Kidney epithelial cell (primary cell): ENCODE results near the gene SLC35F3. TPM values are rescaled to one million over a fixed set of nuclear protein-coding genes. Genes with fewer than 3 reads are reported as not detected.
"Not testable (repeated sequence)": the region's sequence is repeated elsewhere in the genome, so short reads cannot be mapped to it uniquely, and the experiment has no call there.

ENCODE experiments used
- DNase-seq: peaks from one replicate; pipeline ENCODE4 v3.0.0-alpha.2; 2010; ENCODE audit warnings: low read depth
- H3K27me3 ChIP-seq: 2 replicates; pipeline ENCODE4 v1.6.0; 2011; ENCODE audit warnings: low read length; ENCODE audit not compliant: control insufficient read depth, insufficient read depth
- H3K36me3 ChIP-seq: 2 replicates; pipeline ENCODE4 v1.5.1; 2011; ENCODE audit warnings: low read length; ENCODE audit not compliant: control insufficient read depth, insufficient read depth
- H3K4me3 ChIP-seq: 2 replicates; pipeline ENCODE4 v1.5.1; 2011; ENCODE audit warnings: low read depth, mild to moderate bottlenecking, control low read depth, low read length
- total RNA-seq: library from RNA; depleted of rRNA; stranded (reverse); fragments of >200 nt; gene quantifications from 2 replicates; pipeline ENCODE4 v1.2.3, GENCODE V29; 2015
- TF ChIP-seq, protein P1 (sequence below): IDR thresholded peaks from 2 replicates; pipeline ENCODE4 v1.5.1; 2011; ENCODE audit warnings: mild to moderate bottlenecking, moderate library complexity, low read length, control low read depth, inconsistent platforms; ENCODE audit not compliant: insufficient read depth, poor library complexity, severe bottlenecking

The SLC35F3 gene
- total RNA-seq, 1 donor from 2014 or later = 1.1 TPM

DNA sequence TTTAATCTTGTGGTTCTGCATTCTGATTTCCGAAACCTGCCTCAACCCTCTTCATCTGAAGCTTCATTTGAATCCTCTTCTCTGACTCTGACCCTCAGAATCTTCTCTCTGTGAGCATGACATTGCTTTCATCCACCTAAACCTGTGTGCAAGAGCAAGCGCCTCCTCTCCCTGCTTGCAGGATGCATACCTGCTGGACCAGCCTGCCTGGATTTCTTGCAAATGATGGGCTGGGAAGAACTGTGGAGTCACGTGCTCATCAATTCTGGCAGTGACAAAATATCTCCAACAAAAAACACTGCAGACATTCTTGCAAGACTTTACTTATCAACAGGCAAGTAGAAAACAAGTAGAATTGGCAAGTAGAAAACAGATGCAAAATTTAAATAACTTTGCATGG, 20.8 kb upstream of the SLC35F3 start:
- TF ChIP-seq, protein P1, sequence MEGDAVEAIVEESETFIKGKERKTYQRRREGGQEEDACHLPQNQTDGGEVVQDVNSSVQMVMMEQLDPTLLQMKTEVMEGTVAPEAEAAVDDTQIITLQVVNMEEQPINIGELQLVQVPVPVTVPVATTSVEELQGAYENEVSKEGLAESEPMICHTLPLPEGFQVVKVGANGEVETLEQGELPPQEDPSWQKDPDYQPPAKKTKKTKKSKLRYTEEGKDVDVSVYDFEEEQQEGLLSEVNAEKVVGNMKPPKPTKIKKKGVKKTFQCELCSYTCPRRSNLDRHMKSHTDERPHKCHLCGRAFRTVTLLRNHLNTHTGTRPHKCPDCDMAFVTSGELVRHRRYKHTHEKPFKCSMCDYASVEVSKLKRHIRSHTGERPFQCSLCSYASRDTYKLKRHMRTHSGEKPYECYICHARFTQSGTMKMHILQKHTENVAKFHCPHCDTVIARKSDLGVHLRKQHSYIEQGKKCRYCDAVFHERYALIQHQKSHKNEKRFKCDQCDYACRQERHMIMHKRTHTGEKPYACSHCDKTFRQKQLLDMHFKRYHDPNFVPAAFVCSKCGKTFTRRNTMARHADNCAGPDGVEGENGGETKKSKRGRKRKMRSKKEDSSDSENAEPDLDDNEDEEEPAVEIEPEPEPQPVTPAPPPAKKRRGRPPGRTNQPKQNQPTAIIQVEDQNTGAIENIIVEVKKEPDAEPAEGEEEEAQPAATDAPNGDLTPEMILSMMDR = no peak
- H3K4me3 ChIP-seq = no peak overlapping the region
- H3K36me3 ChIP-seq = no peaks in the 10 kb centered on the region
- DNase-seq = no peak
- H3K27me3 ChIP-seq = no peaks in the 10 kb centered on the region

DNA sequence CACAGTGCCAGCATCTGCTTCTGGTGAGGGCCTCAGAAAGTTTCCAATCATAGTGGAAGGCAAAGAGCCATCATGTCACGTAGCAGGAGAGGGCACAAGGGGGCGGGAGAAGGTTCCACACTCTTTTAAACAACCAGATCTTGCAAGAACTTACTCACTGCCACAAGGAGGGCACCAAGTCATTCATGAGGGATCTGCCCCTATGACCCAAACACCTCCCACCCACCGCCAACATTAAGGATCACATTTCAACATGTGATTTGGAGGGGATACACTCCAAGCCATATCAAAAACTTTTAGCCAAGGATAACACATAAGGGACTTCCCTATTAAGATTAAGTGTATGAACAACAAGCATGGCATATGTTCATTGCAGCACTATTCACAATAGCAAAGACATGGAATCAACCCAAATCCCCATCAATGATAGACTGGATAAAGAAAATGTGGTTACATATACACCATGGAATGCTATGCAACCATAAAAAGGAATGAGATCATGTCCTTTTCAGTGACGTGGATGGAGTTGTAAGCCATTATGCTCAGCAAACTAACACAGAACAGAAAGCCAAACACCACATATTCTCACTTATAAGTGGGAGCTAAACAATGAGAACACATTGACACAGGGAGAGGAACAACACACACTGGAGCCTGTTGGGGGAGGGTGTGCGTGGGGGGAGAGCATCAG, 19.9 kb upstream of the SLC35F3 start:
- Histone ChIP-seq H3K4me3 (no peak overlapping the region), H3K27me3 (no peaks in the 10 kb centered on the region), H3K36me3 (no peaks in the 10 kb centered on the region)
- TF ChIP-seq, protein P1 = no peak
- DNase-seq = no peak

DNA sequence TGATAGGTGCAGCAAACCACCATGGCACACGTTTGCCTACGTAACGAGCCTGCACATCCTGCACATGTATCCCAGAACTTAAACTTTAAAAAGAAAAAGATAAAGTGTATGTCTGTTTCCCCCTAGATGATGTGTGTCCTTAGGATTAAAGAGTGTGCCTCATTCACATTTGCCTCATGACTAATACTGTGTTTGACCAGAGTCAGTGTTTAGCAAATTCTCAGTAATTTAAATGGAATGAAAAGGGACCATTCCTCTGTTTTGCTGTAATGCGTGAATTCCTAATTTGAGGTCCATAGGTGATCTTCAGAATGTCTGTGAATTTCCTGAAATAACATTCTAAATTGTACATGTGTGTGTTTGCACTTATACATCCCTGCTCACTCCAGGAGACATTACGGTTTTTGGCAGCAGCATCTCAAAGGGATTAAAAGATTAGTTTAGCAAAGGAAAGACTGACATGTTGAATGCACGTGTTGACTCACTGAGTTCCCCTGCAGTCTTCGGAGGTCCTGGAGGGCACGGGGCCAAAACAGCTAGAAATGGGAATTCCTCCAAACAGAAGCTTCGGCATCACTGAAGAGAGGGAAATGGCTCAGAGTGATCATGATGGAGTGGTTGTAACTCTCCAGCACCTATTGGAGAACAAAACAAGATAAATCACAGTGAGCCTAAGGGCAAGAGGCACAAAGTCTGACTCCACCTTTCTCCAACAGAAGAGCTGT, 19.1 kb upstream of the SLC35F3 start:
- DNase-seq = no peak
- Histone ChIP-seq H3K27me3 (no peaks in the 10 kb centered on the region), H3K36me3 (no peaks in the 10 kb centered on the region), H3K4me3 (no peak overlapping the region)
- TF ChIP-seq, protein P1 = no peak

DNA sequence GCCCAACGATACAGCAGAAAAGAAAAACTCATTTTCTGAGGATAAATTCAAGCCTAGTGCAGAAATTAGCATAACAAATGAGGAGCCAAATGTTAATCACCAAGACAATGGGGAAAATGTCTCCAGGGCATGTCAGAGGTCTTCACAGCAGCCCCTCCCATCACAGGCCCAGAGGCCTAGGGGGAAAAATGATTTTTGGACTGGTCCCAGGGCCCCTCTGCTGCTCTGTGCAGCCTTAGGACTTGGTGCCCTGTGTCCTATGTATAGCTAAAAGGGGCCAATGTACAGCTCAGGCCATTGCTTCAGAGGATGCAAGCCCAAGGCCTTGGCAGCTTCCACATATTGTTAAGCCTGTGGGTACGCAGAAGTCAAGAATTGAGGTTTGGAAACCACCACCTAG, 13.3 kb upstream of the SLC35F3 start:
- not testable (repeated sequence) for H3K4me3 ChIP-seq, H3K36me3 ChIP-seq, H3K27me3 ChIP-seq, DNase-seq

DNA sequence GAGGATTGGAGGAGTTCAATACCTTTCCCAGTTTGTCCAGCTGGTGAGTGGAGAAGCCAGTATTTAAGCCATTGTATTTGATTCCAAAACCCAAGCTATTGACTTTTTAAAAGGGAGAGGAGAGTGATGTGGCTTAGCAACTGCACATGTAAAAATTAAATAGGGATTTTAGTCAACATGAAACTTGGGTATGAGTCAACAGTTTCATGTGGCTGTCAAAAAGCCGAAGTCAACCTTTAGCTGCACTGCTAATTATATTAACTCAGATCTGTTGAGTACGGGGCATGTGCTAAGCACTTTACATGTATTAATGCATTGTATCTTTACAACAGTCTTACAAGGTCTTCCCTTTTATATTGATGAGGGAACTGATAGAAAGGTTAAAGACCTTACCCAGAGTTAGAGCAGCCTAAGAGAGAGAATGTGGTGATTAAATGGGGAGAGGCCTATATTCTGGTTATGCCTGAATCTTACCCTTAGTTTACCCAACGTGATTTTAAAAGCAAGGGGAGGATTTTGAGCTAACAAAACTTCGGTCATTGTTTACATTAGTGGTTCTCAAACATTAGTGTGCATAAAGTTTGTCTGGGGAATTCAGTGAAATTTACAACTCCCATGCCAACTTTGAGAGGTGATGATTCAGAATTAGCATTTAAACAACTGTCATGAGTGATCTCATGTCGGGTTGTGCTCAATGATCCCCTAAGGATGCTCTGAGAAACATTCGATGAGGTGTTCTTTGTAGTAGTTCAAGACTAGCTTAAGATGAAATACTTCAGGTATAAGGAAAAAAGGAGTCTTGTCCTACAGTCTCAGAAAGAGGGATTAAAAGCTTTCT, 6.9 kb upstream of the SLC35F3 start:
- no peaks in the 10 kb centered on the region for H3K27me3 ChIP-seq
- no peak for DNase-seq
- H3K4me3 ChIP-seq = no peak overlapping the region
- TF ChIP-seq, protein P1 = no peak
- H3K36me3 ChIP-seq = no peaks in the 10 kb centered on the region

DNA sequence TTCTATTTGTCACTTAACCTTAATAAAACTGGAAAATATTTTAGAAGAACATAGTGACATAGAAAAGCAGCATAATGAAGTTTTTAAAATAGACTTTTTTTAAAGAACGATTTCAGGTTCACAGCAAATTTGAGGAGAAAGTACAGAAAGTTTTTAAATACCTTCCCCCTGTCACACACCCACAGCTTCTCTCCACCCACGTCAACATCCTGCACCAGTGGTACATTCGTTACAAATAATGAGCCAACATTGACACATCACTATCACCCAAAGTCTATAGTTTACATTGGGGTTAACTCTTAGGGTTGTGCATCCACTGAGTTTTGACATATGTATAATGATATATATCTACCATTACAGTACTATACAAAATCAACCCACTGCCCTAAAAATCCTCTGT, 3.0 kb upstream of the SLC35F3 start:
- Histone ChIP-seq H3K27me3 (no peaks in the 10 kb centered on the region), H3K36me3 (no peaks in the 10 kb centered on the region), H3K4me3 (no peak overlapping the region)
- TF ChIP-seq, protein P1 = no peak
- DNase-seq = no peak
